ENCODE results near the gene TFDP2.

DNA sequence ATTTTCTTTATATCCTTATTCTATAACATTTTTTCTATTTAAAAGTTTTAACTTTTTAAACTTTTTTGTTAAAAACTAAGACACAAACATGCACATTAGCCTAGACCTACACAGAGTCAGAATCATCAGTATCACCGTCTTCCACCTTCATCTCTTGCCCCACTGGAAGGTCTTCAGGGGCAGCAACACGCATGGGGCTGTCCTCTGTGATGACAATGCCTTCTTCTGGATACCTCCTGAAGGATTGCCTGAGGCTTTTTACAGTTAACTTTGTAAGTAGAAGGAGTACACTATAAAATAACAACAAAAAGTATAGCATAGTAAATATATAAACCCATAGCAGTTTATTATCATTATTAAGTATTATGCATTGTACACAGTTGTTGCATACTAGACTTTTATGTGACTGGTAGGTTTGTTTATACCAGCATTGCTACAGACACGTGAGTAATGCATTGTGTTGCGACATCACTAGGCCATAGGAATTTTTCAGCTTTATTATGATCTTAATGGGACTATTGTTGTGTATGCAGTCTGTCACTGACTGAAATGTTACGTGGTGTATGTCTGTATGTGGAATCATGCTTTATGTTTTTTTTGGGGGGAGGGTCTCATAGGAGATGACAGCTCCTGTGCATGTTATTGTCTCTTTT, 254.7 kb downstream of the TFDP2 start:
- TF ChIP-seq, protein P1, sequence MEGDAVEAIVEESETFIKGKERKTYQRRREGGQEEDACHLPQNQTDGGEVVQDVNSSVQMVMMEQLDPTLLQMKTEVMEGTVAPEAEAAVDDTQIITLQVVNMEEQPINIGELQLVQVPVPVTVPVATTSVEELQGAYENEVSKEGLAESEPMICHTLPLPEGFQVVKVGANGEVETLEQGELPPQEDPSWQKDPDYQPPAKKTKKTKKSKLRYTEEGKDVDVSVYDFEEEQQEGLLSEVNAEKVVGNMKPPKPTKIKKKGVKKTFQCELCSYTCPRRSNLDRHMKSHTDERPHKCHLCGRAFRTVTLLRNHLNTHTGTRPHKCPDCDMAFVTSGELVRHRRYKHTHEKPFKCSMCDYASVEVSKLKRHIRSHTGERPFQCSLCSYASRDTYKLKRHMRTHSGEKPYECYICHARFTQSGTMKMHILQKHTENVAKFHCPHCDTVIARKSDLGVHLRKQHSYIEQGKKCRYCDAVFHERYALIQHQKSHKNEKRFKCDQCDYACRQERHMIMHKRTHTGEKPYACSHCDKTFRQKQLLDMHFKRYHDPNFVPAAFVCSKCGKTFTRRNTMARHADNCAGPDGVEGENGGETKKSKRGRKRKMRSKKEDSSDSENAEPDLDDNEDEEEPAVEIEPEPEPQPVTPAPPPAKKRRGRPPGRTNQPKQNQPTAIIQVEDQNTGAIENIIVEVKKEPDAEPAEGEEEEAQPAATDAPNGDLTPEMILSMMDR (IDR thresholded peaks at IDR 0.05): no peak
- no peak for TF ChIP-seq ZFX (IDR thresholded peaks at IDR 0.05; ENCODE audit: borderline replicate concordance)

Data from 22Rv1 (cell line).